ENCODE measurements around the gene RAB44.

GRCh38 chr6:36715469-36715868 lies 17.8 kb downstream of the RAB44 start:
- TF ChIP-seq CTCF (IDR thresholded peaks at IDR 0.05): no peak
- TF ChIP-seq EZH2 (IDR thresholded peaks at IDR 0.05; ENCODE audit: borderline replicate concordance, insufficient read depth, low read depth, low read length, poor library complexity, severe bottlenecking): no peak
